Type B pancreatic cell (in vitro differentiated cells): ENCODE results near the gene MRTFB. TPM values are rescaled to one million over a fixed set of nuclear protein-coding genes. Genes with fewer than 3 reads are reported as not detected.
"Not testable (repeated sequence)": the region's sequence is repeated elsewhere in the genome, so short reads cannot be mapped to it uniquely, and the experiment has no call there.

ENCODE experiments used
- DNase-seq: peaks from one replicate; pipeline ENCODE4 v3.0.0; 2021; ENCODE audit warnings: mixed read lengths; ENCODE audit not compliant: unreplicated experiment; ENCODE audit errors: extremely low spot score
- H3K27ac Mint-ChIP-seq: 2 replicates; pipeline ENCODE4 v1.8.0; 2021; ENCODE audit warnings: mild to moderate bottlenecking, mixed read lengths
- H3K27me3 Mint-ChIP-seq: 2 replicates; pipeline ENCODE4 v1.8.0; 2021; ENCODE audit warnings: mixed read lengths
- H3K36me3 Mint-ChIP-seq: 2 replicates; pipeline ENCODE4 v1.8.0; 2021; ENCODE audit warnings: mixed read lengths
- H3K4me1 Mint-ChIP-seq: one replicate; pipeline ENCODE4 v1.8.0; 2021; ENCODE audit warnings: mixed read lengths; ENCODE audit not compliant: unreplicated experiment
- H3K4me3 Mint-ChIP-seq: 2 replicates; pipeline ENCODE4 v1.8.0; 2021; ENCODE audit warnings: mild to moderate bottlenecking, mixed read lengths
- H3K9me3 Mint-ChIP-seq: 2 replicates; pipeline ENCODE4 v1.8.0; 2021; ENCODE audit warnings: mixed read lengths
- CTCF ChIP-seq: fragments of 200-600 bp; sonication (generic); conservative IDR thresholded peaks from 2 replicates; pipeline ENCODE4 v1.5.0; 2021; ENCODE audit warnings: antibody characterized with exemption, mild to moderate bottlenecking
- total RNA-seq: library from RNA; stranded (reverse); gene quantifications from 2 replicates; pipeline ENCODE4 v1.2.1, GENCODE V29; 2021; ENCODE audit warnings: low replicate concordance

The MRTFB gene
- total RNA-seq, 1 donor from 2014 or later = 61.0 TPM

GRCh38 chr16:14113344-14113743 is 42.2 kb downstream of the MRTFB start:
- no peak overlapping the region for H3K27ac Mint-ChIP-seq
- no peak overlapping the region for H3K4me3 Mint-ChIP-seq
- no peaks in the 10 kb centered on the region for H3K36me3 Mint-ChIP-seq
- peaks cover 33% of the 10 kb centered on the region for H3K4me1 Mint-ChIP-seq
- H3K27me3 Mint-ChIP-seq = no peaks in the 10 kb centered on the region
- no peaks in the 10 kb centered on the region for H3K9me3 Mint-ChIP-seq
- DNase-seq = no peak
- TF ChIP-seq CTCF = no peak

- H3K27ac Mint-ChIP-seq = no peak overlapping the region
- no peak overlapping the region for H3K4me3 Mint-ChIP-seq
- no peaks in the 10 kb centered on the region for H3K9me3 Mint-ChIP-seq
- no peak for DNase-seq
- TF ChIP-seq CTCF = no peak
- peaks cover 13% of the 10 kb centered on the region for H3K4me1 Mint-ChIP-seq
- peaks cover 10% of the 10 kb centered on the region for H3K36me3 Mint-ChIP-seq
- no peaks in the 10 kb centered on the region for H3K27me3 Mint-ChIP-seq
Measured at GRCh38 chr16:14117051-14117450, 45.9 kb downstream of the MRTFB start.

GRCh38 chr16:14119799-14120198 is 48.7 kb downstream of the MRTFB start:
- Mint-ChIP-seq H3K9me3 (no peaks in the 10 kb centered on the region), H3K27ac (no peak overlapping the region), H3K4me1 (peaks cover 10% of the 10 kb centered on the region), H3K36me3 (peaks cover 17% of the 10 kb centered on the region), H3K27me3 (no peaks in the 10 kb centered on the region), H3K4me3 (no peak overlapping the region)
- no peak for DNase-seq
- no peak for TF ChIP-seq CTCF

GRCh38 chr16:14120335-14120734 is 49.2 kb downstream of the MRTFB start:
- no peak for DNase-seq
- no peak overlapping the region for H3K4me3 Mint-ChIP-seq
- no peaks in the 10 kb centered on the region for H3K27me3 Mint-ChIP-seq
- H3K36me3 Mint-ChIP-seq = peaks cover 17% of the 10 kb centered on the region
- TF ChIP-seq CTCF = no peak
- no peaks in the 10 kb centered on the region for H3K9me3 Mint-ChIP-seq
- H3K27ac Mint-ChIP-seq = no peak overlapping the region
- H3K4me1 Mint-ChIP-seq = peaks cover 15% of the 10 kb centered on the region

GRCh38 chr16:14121142-14121541 is 50.0 kb downstream of the MRTFB start:
- no peak for TF ChIP-seq CTCF
- no peak overlapping the region for H3K27ac Mint-ChIP-seq
- H3K4me1 Mint-ChIP-seq = peaks cover 17% of the 10 kb centered on the region
- H3K36me3 Mint-ChIP-seq = peaks cover 17% of the 10 kb centered on the region
- H3K27me3 Mint-ChIP-seq = no peaks in the 10 kb centered on the region
- no peaks in the 10 kb centered on the region for H3K9me3 Mint-ChIP-seq
- DNase-seq = no peak
- H3K4me3 Mint-ChIP-seq = no peak overlapping the region

GRCh38 chr16:14121872-14122271 is 50.8 kb downstream of the MRTFB start:
- no peaks in the 10 kb centered on the region for H3K27me3 Mint-ChIP-seq

GRCh38 chr16:14122430-14122829 is 51.3 kb downstream of the MRTFB start:
- Mint-ChIP-seq H3K4me1 (peaks cover 19% of the 10 kb centered on the region), H3K36me3 (peaks cover 17% of the 10 kb centered on the region)
- not testable (repeated sequence) for H3K9me3 Mint-ChIP-seq, H3K4me3 Mint-ChIP-seq, DNase-seq, H3K27me3 Mint-ChIP-seq, H3K27ac Mint-ChIP-seq

More at GRCh38 chr16:14121872-14122271, 50.8 kb downstream of the MRTFB start:
- Mint-ChIP-seq H3K4me1 (peaks cover 21% of the 10 kb centered on the region), H3K27ac (no peak overlapping the region), H3K9me3 (no peaks in the 10 kb centered on the region), H3K4me3 (no peak overlapping the region), H3K36me3 (peaks cover 17% of the 10 kb centered on the region)
- no peak for DNase-seq
- no peak for TF ChIP-seq CTCF
